ENCODE measurements around the gene TSACC. TPM values are rescaled to one million over a fixed set of nuclear protein-coding genes. Genes with fewer than 3 reads are reported as not detected.

The TSACC gene
- total and polyA plus RNA-seq, 10 of the 15 experiments (the other 5 are each of a cell fraction or from before 2014, with no cell fraction given) = 0.25 to 2.8 (median 0.92) TPM; not detected in 4

DNA sequence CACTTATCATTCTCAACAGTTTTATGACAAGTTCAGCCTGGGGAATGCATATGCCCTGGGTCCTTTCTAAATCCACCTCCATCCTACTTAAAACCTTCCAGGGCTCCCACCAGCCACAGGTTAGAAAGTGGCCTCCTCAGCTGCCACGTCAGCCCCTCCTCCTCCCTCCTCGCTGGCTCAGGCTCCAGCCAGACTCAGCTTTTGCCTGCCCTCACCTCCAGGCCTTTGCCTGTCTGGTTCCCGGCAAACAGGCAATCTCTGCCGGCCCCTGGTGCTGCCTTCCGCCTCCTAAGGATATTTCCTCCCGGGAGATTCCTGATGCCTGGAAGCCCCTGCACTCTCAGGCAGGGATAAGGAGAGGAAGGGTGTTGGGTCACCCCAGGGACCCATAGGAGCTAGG lies 40.2 kb downstream of the TSACC start (continued):
- TF ChIP-seq ZNF622 (IDR thresholded peaks at IDR 0.05) (no peak), NFXL1 (IDR thresholded peaks at IDR 0.05; ENCODE audit: borderline replicate concordance) (no peak), CBFB (IDR thresholded peaks at IDR 0.05; ENCODE audit: low read depth) (no peak), NFYA (IDR thresholded peaks at IDR 0.05; ENCODE audit: borderline replicate concordance, low read depth, low read length) (no peak), SREBF2 (IDR thresholded peaks at IDR 0.05; ENCODE audit: low read length) (no peak), SP1 (IDR thresholded peaks at IDR 0.05; ENCODE audit: low read depth, low read length) (no peak)
- TF ChIP-seq, protein P1, sequence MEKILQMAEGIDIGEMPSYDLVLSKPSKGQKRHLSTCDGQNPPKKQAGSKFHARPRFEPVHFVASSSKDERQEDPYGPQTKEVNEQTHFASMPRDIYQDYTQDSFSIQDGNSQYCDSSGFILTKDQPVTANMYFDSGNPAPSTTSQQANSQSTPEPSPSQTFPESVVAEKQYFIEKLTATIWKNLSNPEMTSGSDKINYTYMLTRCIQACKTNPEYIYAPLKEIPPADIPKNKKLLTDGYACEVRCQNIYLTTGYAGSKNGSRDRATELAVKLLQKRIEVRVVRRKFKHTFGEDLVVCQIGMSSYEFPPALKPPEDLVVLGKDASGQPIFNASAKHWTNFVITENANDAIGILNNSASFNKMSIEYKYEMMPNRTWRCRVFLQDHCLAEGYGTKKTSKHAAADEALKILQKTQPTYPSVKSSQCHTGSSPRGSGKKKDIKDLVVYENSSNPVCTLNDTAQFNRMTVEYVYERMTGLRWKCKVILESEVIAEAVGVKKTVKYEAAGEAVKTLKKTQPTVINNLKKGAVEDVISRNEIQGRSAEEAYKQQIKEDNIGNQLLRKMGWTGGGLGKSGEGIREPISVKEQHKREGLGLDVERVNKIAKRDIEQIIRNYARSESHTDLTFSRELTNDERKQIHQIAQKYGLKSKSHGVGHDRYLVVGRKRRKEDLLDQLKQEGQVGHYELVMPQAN (conservative IDR thresholded peaks at IDR 0.05) = no peak

DNA sequence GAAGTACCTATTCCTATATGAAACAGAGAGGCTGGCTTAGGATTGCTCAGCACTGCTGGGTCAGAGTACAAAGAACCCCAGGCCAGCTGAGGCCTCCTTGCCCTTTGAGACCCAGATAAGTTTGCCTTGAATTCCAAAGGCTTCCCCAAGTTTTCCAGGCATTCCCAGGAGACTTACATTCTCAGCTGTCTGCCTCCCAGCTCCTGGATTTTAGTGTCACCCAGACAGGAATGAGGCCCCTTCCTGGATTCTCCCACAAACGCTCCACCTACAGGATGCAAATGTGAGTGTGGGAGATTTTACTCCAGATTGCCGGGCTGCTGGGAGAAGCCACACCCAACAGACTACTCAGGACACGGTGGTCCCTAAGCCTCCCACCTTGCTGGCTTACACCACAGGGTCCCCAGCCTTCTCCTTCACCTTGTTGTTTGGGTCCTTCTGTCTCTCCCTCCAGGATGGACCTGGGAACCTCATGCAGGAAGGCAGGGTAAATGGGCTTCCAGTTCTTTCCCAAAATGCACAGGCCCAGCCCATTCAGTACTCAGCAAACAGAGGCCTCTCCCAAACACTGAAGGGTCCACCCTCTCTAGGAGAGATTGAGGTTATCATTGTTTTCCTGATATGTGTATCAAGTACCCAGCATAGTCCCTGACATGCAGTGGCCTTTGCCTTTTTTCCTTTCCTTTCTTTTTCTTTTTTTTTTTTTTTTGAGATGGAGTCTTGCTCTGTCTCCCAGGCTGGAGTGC lies 41.3 kb downstream of the TSACC start:
- H2AFZ ChIP-seq (ENCODE audit: control insufficient read depth, low read depth, low read length) = no peak overlapping the region

More for the DNA sequence above, 41.3 kb downstream of the TSACC start:
- ChIA-PET CTCF (interaction anchor here (0.7 to 2.7 kb wide), 3 partner anchors 62 to 270 kb away, joined by 3 to 13 read pairs (median 4); no protein-coding TSS in a partner anchor), RAD21 (ENCODE audit: unreplicated experiment) (interaction anchor here (1.9 kb wide), 1 partner anchor 66 kb away, joined by 7 read pairs; no protein-coding TSS in a partner anchor), SMC1A (ENCODE audit: uncharacterized antibody, unreplicated experiment) (interaction anchor here (1.1 kb wide), 1 partner anchor 66 kb away, joined by 5 read pairs; no protein-coding TSS in a partner anchor), POLR2A (interaction anchor here (0.7 to 1.3 kb wide), 2 partner anchors 9 to 52 kb away, joined by 3 to 4 read pairs; no protein-coding TSS in a partner anchor)
- H3K4me3 ChIP-seq = no peak overlapping the region
- H3K4me1 ChIP-seq (ENCODE audit: control insufficient read depth, insufficient read depth, low read length) = no peaks in the 10 kb centered on the region
- H3K27ac ChIP-seq (ENCODE audit: control insufficient read depth, insufficient read depth) = no peak overlapping the region
- H4K20me1 ChIP-seq (ENCODE audit: control insufficient read depth, insufficient read depth) = no peaks in the 10 kb centered on the region
- no peak for FAIRE-seq
- no peaks in the 10 kb centered on the region; a peak in 1 of 4 replicates for H3K27me3 ChIP-seq (replicated peaks in 1 of 2; ENCODE audit: control insufficient read depth in 2 of 2, insufficient read depth in 2 of 2, low read length in 1 of 2)
- no peak overlapping the region for H3K9ac ChIP-seq (ENCODE audit: control insufficient read depth, insufficient read depth, low read length)
- in situ Hi-C loops (cut with MboI) = loop anchor here (5.0 kb wide), 1 partner anchor 63 kb away; no protein-coding TSS in a partner anchor
- H3K9me3 ChIP-seq (replicated peaks; ENCODE audit: control insufficient read depth, insufficient read depth, low read length) = no peaks in the 10 kb centered on the region
- BruUV-seq (replicated peaks) = no TSS peak
- no peaks in the 10 kb centered on the region for H3K79me2 ChIP-seq (ENCODE audit: control insufficient read depth, insufficient read depth, low read length)
- no peak for ATAC-seq
- H3K36me3 ChIP-seq (ENCODE audit: control insufficient read depth in 2 of 2, insufficient read depth in 2 of 2, low read length in 1 of 2) = no peaks in the 10 kb centered on the region
- intact Hi-C loops (cut with micrococcal nuclease; ENCODE audit: unreplicated experiment) = no loop called here
- WGBS (ENCODE audit: insufficient coverage, insufficient replicate concordance, low lambda C conversion rate, missing lambda C conversion rate) = 32% methylated on average over 3 of the region's 3 CpGs
- DNase-seq (ENCODE audit: low read depth, low spot score) = no peak
- no peak for TF ChIP-seq CBFB (IDR thresholded peaks at IDR 0.05; ENCODE audit: low read depth)
- no peak for TF ChIP-seq TARDBP (IDR thresholded peaks at IDR 0.05; ENCODE audit: borderline replicate concordance)
- TF ChIP-seq EP300 (IDR thresholded peaks at IDR 0.05; ENCODE audit: borderline replicate concordance in 1 of 2, control insufficient read depth in 1 of 2, low read depth in 2 of 2, low read length in 2 of 2) = no peak
- TF ChIP-seq CREM (IDR thresholded peaks at IDR 0.05; ENCODE audit: low read depth) = no peak
- no peak overlapping the region for H3K4me2 ChIP-seq (ENCODE audit: control insufficient read depth, insufficient read depth)

Data from GM12878 (cell line).